ENCODE data around the gene NADSYN1. TPM values are rescaled to one million over a fixed set of nuclear protein-coding genes. Genes with fewer than 3 reads are reported as not detected.

Gene NADSYN1
- total RNA-seq, 1 experiment from 2014 or later: 45.1 TPM

DNA sequence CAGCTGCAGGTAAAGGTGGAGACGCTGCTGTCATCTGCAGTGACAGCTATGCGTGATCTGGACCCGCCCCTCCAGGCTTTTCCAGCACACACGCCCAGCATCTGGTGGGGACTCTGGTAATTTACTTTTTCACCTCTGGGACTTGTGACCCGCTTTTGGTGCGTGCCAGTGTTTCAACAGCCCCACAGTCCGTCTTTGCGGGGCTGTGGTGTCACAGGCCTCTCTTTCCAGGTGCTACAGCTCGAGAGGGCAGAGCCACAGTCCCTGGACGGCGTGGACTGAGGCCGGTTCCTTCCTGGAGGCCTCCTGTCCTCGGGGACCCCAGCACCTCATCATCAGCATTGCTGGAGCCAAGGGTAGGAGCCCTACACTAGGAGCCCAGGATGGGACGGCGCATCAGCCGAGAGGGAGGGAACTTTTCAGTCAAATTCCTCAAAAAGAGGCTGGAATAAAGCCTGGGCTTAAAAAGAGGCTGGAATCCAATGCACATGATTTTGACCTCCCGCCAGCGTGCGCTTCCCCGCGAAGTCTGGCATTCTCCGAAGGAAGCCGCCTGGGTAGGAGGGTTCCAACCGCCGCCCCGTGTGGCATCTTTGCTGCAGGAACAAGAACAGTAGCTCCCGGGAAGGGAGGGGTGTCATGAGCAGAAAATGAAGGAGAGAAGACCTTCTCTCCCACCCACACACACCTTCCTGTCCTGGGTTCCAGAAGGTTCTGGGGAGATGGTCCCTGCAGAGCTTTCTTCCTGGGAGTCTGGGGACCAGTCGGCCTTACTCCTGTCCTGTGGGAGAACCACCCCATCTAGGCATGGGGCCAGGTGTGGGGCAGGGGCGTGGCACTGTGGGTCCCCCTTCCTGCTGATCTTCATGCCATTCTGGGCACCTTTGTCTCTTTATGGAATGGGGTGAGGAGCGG lies 48.3 kb downstream of the NADSYN1 start:
- Mint-ChIP-seq H3K27ac (no peak overlapping the region), H3K9me3 (peaks cover 4% of the 10 kb centered on the region), H3K36me3 (peaks cover 38% of the 10 kb centered on the region), H3K27me3 (ENCODE audit: low read depth) (no peaks in the 10 kb centered on the region), H3K4me3 (no peak overlapping the region), H3K4me1 (peaks cover 22% of the 10 kb centered on the region)
- no peak for ATAC-seq
- CTCF ChIA-PET: no interaction called here
- POLR2A ChIA-PET: no interaction called here
- no peak for TF ChIP-seq RELA (CRISPR knock-in tag; IDR thresholded peaks at IDR 0.05; ENCODE audit: borderline replicate concordance)
- no peak for TF ChIP-seq ZNF263 (CRISPR knock-in tag; IDR thresholded peaks at IDR 0.05; ENCODE audit: low read depth)
- TF ChIP-seq NR2C2 (CRISPR knock-in tag; IDR thresholded peaks at IDR 0.05): no peak
- no peak for TF ChIP-seq ZNF423 (CRISPR knock-in tag; IDR thresholded peaks at IDR 0.05)
- no peak for TF ChIP-seq GTF2I (CRISPR knock-in tag; conservative IDR thresholded peaks at IDR 0.05)
- TF ChIP-seq, protein P1, sequence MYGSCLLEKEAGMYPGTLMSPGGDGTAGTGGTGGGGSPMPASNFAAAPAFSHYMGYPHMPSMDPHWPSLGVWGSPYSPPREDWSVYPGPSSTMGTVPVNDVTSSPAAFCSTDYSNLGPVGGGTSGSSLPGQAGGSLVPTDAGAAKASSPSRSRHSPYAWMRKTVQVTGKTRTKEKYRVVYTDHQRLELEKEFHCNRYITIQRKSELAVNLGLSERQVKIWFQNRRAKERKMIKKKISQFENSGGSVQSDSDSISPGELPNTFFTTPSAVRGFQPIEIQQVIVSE (CRISPR knock-in tag; IDR thresholded peaks at IDR 0.05; ENCODE audit: borderline replicate concordance): no peak
- TF ChIP-seq CREM (CRISPR knock-in tag; IDR thresholded peaks at IDR 0.05): no peak
- TF ChIP-seq ATF3 (CRISPR knock-in tag; conservative IDR thresholded peaks at IDR 0.05): no peak
- no peak for TF ChIP-seq FOXP4 (CRISPR knock-in tag; IDR thresholded peaks at IDR 0.05)
- no peak for TF ChIP-seq PRRX2 (CRISPR knock-in tag; IDR thresholded peaks at IDR 0.05)
- no peak for DNase-seq (ENCODE audit: low spot score)

GRCh38 chr11:71502026-71502425 lies 49.0 kb downstream of the NADSYN1 start:
- peaks cover 40% of the 10 kb centered on the region for H3K36me3 Mint-ChIP-seq
- ATAC-seq (no peak), DNase-seq (ENCODE audit: low spot score) (no peak)
- H3K4me3 Mint-ChIP-seq: no peak overlapping the region
- peaks cover 22% of the 10 kb centered on the region for H3K4me1 Mint-ChIP-seq
- peaks cover 11% of the 10 kb centered on the region for H3K9me3 Mint-ChIP-seq
- no peak overlapping the region for H3K27ac Mint-ChIP-seq
- POLR2A ChIA-PET: no interaction called here
- CTCF ChIA-PET: no interaction called here
- no peaks in the 10 kb centered on the region for H3K27me3 Mint-ChIP-seq (ENCODE audit: low read depth)
- no peak for TF ChIP-seq PREB (CRISPR knock-in tag; IDR thresholded peaks at IDR 0.05; ENCODE audit: borderline replicate concordance)
- no peak for TF ChIP-seq HMGA2 (CRISPR knock-in tag; IDR thresholded peaks at IDR 0.05)
- TF ChIP-seq ELF4 (CRISPR knock-in tag; IDR thresholded peaks at IDR 0.05; ENCODE audit: low read depth): no peak
- no peak for TF ChIP-seq TEAD1 (CRISPR knock-in tag; IDR thresholded peaks at IDR 0.05)
- TF ChIP-seq, protein P2, sequence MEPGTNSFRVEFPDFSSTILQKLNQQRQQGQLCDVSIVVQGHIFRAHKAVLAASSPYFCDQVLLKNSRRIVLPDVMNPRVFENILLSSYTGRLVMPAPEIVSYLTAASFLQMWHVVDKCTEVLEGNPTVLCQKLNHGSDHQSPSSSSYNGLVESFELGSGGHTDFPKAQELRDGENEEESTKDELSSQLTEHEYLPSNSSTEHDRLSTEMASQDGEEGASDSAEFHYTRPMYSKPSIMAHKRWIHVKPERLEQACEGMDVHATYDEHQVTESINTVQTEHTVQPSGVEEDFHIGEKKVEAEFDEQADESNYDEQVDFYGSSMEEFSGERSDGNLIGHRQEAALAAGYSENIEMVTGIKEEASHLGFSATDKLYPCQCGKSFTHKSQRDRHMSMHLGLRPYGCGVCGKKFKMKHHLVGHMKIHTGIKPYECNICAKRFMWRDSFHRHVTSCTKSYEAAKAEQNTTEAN (CRISPR knock-in tag; IDR thresholded peaks at IDR 0.05): no peak
- TF ChIP-seq JAZF1 (CRISPR knock-in tag; IDR thresholded peaks at IDR 0.05): no peak
- TF ChIP-seq, protein P1 (CRISPR knock-in tag; IDR thresholded peaks at IDR 0.05; ENCODE audit: borderline replicate concordance): no peak
- TF ChIP-seq ZNF396 (CRISPR knock-in tag; IDR thresholded peaks at IDR 0.05; ENCODE audit: borderline replicate concordance): no peak
- TF ChIP-seq TCF7 (CRISPR knock-in tag; IDR thresholded peaks at IDR 0.05; ENCODE audit: low read depth): no peak
- TF ChIP-seq, protein P3, sequence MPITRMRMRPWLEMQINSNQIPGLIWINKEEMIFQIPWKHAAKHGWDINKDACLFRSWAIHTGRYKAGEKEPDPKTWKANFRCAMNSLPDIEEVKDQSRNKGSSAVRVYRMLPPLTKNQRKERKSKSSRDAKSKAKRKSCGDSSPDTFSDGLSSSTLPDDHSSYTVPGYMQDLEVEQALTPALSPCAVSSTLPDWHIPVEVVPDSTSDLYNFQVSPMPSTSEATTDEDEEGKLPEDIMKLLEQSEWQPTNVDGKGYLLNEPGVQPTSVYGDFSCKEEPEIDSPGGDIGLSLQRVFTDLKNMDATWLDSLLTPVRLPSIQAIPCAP (CRISPR knock-in tag; IDR thresholded peaks at IDR 0.05): no peak
- TF ChIP-seq, protein P4, sequence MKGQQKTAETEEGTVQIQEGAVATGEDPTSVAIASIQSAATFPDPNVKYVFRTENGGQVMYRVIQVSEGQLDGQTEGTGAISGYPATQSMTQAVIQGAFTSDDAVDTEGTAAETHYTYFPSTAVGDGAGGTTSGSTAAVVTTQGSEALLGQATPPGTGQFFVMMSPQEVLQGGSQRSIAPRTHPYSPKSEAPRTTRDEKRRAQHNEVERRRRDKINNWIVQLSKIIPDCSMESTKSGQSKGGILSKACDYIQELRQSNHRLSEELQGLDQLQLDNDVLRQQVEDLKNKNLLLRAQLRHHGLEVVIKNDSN (CRISPR knock-in tag; IDR thresholded peaks at IDR 0.05): no peak
- no peak for TF ChIP-seq E2F1 (CRISPR knock-in tag; IDR thresholded peaks at IDR 0.05)
- TF ChIP-seq, protein P5, sequence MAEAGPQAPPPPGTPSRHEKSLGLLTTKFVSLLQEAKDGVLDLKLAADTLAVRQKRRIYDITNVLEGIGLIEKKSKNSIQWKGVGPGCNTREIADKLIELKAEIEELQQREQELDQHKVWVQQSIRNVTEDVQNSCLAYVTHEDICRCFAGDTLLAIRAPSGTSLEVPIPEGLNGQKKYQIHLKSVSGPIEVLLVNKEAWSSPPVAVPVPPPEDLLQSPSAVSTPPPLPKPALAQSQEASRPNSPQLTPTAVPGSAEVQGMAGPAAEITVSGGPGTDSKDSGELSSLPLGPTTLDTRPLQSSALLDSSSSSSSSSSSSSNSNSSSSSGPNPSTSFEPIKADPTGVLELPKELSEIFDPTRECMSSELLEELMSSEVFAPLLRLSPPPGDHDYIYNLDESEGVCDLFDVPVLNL (CRISPR knock-in tag; IDR thresholded peaks at IDR 0.05; ENCODE audit: borderline replicate concordance, low read depth): no peak
- TF ChIP-seq NFATC4 (CRISPR knock-in tag; IDR thresholded peaks at IDR 0.05): no peak
- no peak for TF ChIP-seq MAX (CRISPR knock-in tag; IDR thresholded peaks at IDR 0.05)
- TF ChIP-seq NR2C2 (CRISPR knock-in tag; IDR thresholded peaks at IDR 0.05): no peak

Data from WTC11 (cell line).